ENCODE data around the gene THEM4.

THEM4 gene

GRCh38 chr1:151833172-151833900, 76.0 kb downstream of the THEM4 start:
- DNase-seq, result no peak

- peak; percentile 50 for DNase-seq
Observed at GRCh38 chr1:151832318-151832980, 76.9 kb downstream of the THEM4 start.

- no peak for DNase-seq
Observed at GRCh38 chr1:151831605-151832004, 77.7 kb downstream of the THEM4 start, which contains the start of gene RORC. Gene RORC, minus strand, starts transcription at chr1:151831802. Its CDS starts 38 bp downstream, at chr1:151831764.

- no peak for DNase-seq
Observed at GRCh38 chr1:151831256-151831591, 78.1 kb downstream of the THEM4 start.

GRCh38 chr1:151830055-151830454, 79.3 kb downstream of the THEM4 start:
- no peak for DNase-seq

GRCh38 chr1:151829352-151830046, 79.8 kb downstream of the THEM4 start:
- DNase-seq, result no peak

GRCh38 chr1:151828921-151829320, 80.4 kb downstream of the THEM4 start:
- peak; percentile 50 for DNase-seq

GRCh38 chr1:151827853-151828252, 81.5 kb downstream of the THEM4 start:
- no peak for DNase-seq

- peak; percentile 46 for DNase-seq
Observed at GRCh38 chr1:151825751-151826660, 83.3 kb downstream of the THEM4 start.

GRCh38 chr1:151825204-151825603, 84.1 kb downstream of the THEM4 start:
- DNase-seq, result peak; percentile 38

Measured in femur (tissue), 1 donor.